ENCODE data around the gene CDHR2.

The CDHR2 gene

GRCh38 chr5:176548967-176549444 is at the start of gene CDHR2:
CDHR2 (plus strand) TSS chr5:176549342; CDS start chr5:176565353, 16,011 bp downstream.
- DNase-seq = no peak

- DNase-seq = no peak
Measured at GRCh38 chr5:176500511-176500910, 48.6 kb upstream of the CDHR2 start.

GRCh38 chr5:176501333-176501732 is 47.8 kb upstream of the CDHR2 start:
- no peak for DNase-seq

GRCh38 chr5:176503496-176503895 is 45.6 kb upstream of the CDHR2 start:
- no peak for DNase-seq

GRCh38 chr5:176507911-176508310 is 41.2 kb upstream of the CDHR2 start:
- no peak for DNase-seq

GRCh38 chr5:176508603-176509002 is 40.5 kb upstream of the CDHR2 start:
- DNase-seq = no peak

GRCh38 chr5:176513788-176514187 is 35.4 kb upstream of the CDHR2 start:
- no peak for DNase-seq

- DNase-seq = no peak
Measured at GRCh38 chr5:176514244-176514950, 34.7 kb upstream of the CDHR2 start.

GRCh38 chr5:176515396-176515795 is 33.7 kb upstream of the CDHR2 start:
- no peak for DNase-seq

GRCh38 chr5:176517053-176517661 is 32.0 kb upstream of the CDHR2 start:
- DNase-seq = no peak

GRCh38 chr5:176519810-176520720 is 29.1 kb upstream of the CDHR2 start:
- DNase-seq = no peak

- DNase-seq = no peak
Measured at GRCh38 chr5:176521286-176521685, 27.9 kb upstream of the CDHR2 start.

GRCh38 chr5:176521699-176522263 is 27.4 kb upstream of the CDHR2 start:
- DNase-seq = no peak

- no peak for DNase-seq
Measured at GRCh38 chr5:176524138-176524537, 25.0 kb upstream of the CDHR2 start.

GRCh38 chr5:176524987-176525386 is 24.2 kb upstream of the CDHR2 start:
- no peak for DNase-seq

GRCh38 chr5:176525677-176526076 is 23.5 kb upstream of the CDHR2 start:
- DNase-seq = no peak

- no peak for DNase-seq
Measured at GRCh38 chr5:176526462-176526861, 22.7 kb upstream of the CDHR2 start.

- no peak for DNase-seq
Measured at GRCh38 chr5:176527246-176528222, 21.6 kb upstream of the CDHR2 start.

GRCh38 chr5:176528301-176528700 is 20.8 kb upstream of the CDHR2 start:
- DNase-seq = no peak

- DNase-seq = no peak
Measured at GRCh38 chr5:176528761-176529115, 20.4 kb upstream of the CDHR2 start.

GRCh38 chr5:176529116-176529740 is 19.9 kb upstream of the CDHR2 start:
- no peak for DNase-seq

- no peak for DNase-seq
Measured at GRCh38 chr5:176529741-176530141, 19.4 kb upstream of the CDHR2 start.

Data from NCI-H2081 (cell line).